ENCODE results near the gene RBPJ. TPM values are rescaled to one million over a fixed set of nuclear protein-coding genes. Genes with fewer than 3 reads are reported as not detected.

RBPJ gene
- total RNA-seq, 1 experiment from 2014 or later = 33.7 TPM

DNA sequence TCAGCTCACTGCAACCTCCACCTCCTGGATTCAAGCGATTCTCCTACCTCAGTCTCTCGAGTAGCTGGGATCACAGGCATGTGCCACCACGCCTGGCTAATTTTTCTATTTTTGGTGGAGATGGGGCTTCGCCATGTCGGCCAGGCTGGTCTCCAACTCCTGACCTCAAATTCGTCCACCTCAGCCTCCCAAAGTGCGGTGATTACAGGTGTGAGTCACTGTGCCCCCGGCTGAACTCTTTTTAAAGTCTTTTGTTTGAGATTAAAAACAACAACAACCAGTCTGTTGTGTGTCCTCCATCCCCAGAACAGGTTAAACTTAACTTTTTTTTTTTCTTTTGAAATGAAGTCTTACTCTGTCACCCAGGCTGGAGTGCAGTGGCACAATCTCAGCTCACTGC is 36.3 kb upstream of the RBPJ start:
- no peaks in the 10 kb centered on the region for H3K4me1 ChIP-seq (ENCODE audit: control insufficient read depth, insufficient read depth, low read length)
- H3K27ac ChIP-seq (ENCODE audit: low read length) = no peak overlapping the region
- no peak for DNase-seq (ENCODE audit: low read depth, low spot score)
- CTCF ChIA-PET = no interaction called here
- no peak for ATAC-seq
- in situ Hi-C loops (cut with HindIII; ENCODE audit: low pct_unique_long_range_greater_than_20kb, low sequenced_read_pairs) (no loop called here), intact Hi-C loops (cut with micrococcal nuclease; ENCODE audit: unreplicated experiment) (no loop called here)
- no peaks in the 10 kb centered on the region for H3K9me3 ChIP-seq (ENCODE audit: control insufficient read depth, insufficient read depth, low read depth, low read length)
- H3K4me3 ChIP-seq (ENCODE audit: low read depth in 2 of 2, low read length in 2 of 2) = no peak overlapping the region
- no peak for TF ChIP-seq SIN3A (IDR thresholded peaks at IDR 0.05; ENCODE audit: borderline replicate concordance, insufficient read depth, low read depth, low read length)
- TF ChIP-seq, protein P1, sequence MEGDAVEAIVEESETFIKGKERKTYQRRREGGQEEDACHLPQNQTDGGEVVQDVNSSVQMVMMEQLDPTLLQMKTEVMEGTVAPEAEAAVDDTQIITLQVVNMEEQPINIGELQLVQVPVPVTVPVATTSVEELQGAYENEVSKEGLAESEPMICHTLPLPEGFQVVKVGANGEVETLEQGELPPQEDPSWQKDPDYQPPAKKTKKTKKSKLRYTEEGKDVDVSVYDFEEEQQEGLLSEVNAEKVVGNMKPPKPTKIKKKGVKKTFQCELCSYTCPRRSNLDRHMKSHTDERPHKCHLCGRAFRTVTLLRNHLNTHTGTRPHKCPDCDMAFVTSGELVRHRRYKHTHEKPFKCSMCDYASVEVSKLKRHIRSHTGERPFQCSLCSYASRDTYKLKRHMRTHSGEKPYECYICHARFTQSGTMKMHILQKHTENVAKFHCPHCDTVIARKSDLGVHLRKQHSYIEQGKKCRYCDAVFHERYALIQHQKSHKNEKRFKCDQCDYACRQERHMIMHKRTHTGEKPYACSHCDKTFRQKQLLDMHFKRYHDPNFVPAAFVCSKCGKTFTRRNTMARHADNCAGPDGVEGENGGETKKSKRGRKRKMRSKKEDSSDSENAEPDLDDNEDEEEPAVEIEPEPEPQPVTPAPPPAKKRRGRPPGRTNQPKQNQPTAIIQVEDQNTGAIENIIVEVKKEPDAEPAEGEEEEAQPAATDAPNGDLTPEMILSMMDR (IDR thresholded peaks at IDR 0.05) = no peak
- no peak for TF ChIP-seq POLR2AphosphoS5 (IDR thresholded peaks at IDR 0.05; ENCODE audit: low read depth, low read length)
- TF ChIP-seq, protein P2, sequence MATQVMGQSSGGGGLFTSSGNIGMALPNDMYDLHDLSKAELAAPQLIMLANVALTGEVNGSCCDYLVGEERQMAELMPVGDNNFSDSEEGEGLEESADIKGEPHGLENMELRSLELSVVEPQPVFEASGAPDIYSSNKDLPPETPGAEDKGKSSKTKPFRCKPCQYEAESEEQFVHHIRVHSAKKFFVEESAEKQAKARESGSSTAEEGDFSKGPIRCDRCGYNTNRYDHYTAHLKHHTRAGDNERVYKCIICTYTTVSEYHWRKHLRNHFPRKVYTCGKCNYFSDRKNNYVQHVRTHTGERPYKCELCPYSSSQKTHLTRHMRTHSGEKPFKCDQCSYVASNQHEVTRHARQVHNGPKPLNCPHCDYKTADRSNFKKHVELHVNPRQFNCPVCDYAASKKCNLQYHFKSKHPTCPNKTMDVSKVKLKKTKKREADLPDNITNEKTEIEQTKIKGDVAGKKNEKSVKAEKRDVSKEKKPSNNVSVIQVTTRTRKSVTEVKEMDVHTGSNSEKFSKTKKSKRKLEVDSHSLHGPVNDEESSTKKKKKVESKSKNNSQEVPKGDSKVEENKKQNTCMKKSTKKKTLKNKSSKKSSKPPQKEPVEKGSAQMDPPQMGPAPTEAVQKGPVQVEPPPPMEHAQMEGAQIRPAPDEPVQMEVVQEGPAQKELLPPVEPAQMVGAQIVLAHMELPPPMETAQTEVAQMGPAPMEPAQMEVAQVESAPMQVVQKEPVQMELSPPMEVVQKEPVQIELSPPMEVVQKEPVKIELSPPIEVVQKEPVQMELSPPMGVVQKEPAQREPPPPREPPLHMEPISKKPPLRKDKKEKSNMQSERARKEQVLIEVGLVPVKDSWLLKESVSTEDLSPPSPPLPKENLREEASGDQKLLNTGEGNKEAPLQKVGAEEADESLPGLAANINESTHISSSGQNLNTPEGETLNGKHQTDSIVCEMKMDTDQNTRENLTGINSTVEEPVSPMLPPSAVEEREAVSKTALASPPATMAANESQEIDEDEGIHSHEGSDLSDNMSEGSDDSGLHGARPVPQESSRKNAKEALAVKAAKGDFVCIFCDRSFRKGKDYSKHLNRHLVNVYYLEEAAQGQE (IDR thresholded peaks at IDR 0.05; ENCODE audit: insufficient read depth in 1 of 2, low read depth in 2 of 2, low read length in 1 of 2) = no peak
- TF ChIP-seq TCF7L2 (IDR thresholded peaks at IDR 0.05; ENCODE audit: low read depth, low read length) = no peak
- no TSS peak for BruUV-seq (replicated peaks)
- no peaks in the 10 kb centered on the region for H3K36me3 ChIP-seq (ENCODE audit: control insufficient read depth, insufficient read depth, low read length)
- H3K27me3 ChIP-seq (ENCODE audit: control insufficient read depth, insufficient read depth, low read length) = no peaks in the 10 kb centered on the region
- POLR2A ChIA-PET = no interaction called here

DNA sequence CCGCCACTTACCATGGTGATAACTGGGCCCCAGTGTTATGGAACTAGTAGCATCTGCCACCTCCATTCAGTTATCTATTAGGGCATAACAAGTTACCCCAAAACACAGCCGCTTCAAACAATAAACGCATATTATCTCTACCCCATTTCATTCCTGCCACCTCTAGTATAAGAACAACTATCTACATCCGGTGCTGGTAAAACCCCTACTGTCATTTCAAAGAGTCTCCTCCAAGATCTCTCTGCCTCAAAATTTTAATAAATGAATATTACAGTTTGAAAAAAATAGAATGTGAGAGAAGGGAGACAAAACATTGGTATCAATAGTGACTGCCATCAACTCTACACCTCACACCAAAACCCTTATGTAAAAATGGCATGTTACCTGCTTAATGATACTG is 35.5 kb upstream of the RBPJ start:
- TF ChIP-seq, protein P2 (IDR thresholded peaks at IDR 0.05; ENCODE audit: insufficient read depth in 1 of 2, low read depth in 2 of 2, low read length in 1 of 2) = no peak
- TF ChIP-seq TCF7L2 (IDR thresholded peaks at IDR 0.05; ENCODE audit: low read depth, low read length) (no peak), POLR2AphosphoS5 (IDR thresholded peaks at IDR 0.05; ENCODE audit: low read depth, low read length) (no peak), SIN3A (IDR thresholded peaks at IDR 0.05; ENCODE audit: borderline replicate concordance, insufficient read depth, low read depth, low read length) (no peak)
- TF ChIP-seq, protein P1 (IDR thresholded peaks at IDR 0.05) = no peak
- no TSS peak for BruUV-seq (replicated peaks)
- CTCF ChIA-PET = no interaction called here
- POLR2A ChIA-PET = no interaction called here
- H3K4me3 ChIP-seq (ENCODE audit: low read depth in 2 of 2, low read length in 2 of 2) = no peak overlapping the region
- H3K27me3 ChIP-seq (ENCODE audit: control insufficient read depth, insufficient read depth, low read length) = no peaks in the 10 kb centered on the region
- ATAC-seq (no peak), DNase-seq (ENCODE audit: low read depth, low spot score) (no peak)
- intact Hi-C loops (cut with micrococcal nuclease; ENCODE audit: unreplicated experiment) (no loop called here), in situ Hi-C loops (cut with HindIII; ENCODE audit: low pct_unique_long_range_greater_than_20kb, low sequenced_read_pairs) (no loop called here)
- H3K9me3 ChIP-seq (ENCODE audit: control insufficient read depth, insufficient read depth, low read depth, low read length) = no peaks in the 10 kb centered on the region
- H3K4me1 ChIP-seq (ENCODE audit: control insufficient read depth, insufficient read depth, low read length) = no peaks in the 10 kb centered on the region
- H3K36me3 ChIP-seq (ENCODE audit: control insufficient read depth, insufficient read depth, low read length) = no peaks in the 10 kb centered on the region
- no peak overlapping the region for H3K27ac ChIP-seq (ENCODE audit: low read length)

Data from Panc1 (cell line).